WTC11 (cell line): ENCODE results near the gene KHDC3L.

Experiments used
- AFF4 ChIP-seq: sonication (generic); formaldehyde crosslinking; IDR thresholded peaks from 2 replicates; pipeline ENCODE4 v1.8.1; 2023; ENCODE audit warnings: mild to moderate bottlenecking, missing genetic modification reagents, borderline replicate concordance
- CREB1 ChIP-seq: sonication (generic); formaldehyde crosslinking; IDR thresholded peaks from 2 replicates; pipeline ENCODE4 v1.8.0; 2023; ENCODE audit warnings: mild to moderate bottlenecking, missing genetic modification reagents
- CTCF ChIP-seq: fragments of 200-600 bp; IDR thresholded peaks from 2 replicates; pipeline ENCODE4 v1.8.0; 2022; ENCODE audit warnings: antibody characterized with exemption
- E2F1 ChIP-seq: sonication (generic); formaldehyde crosslinking; IDR thresholded peaks from 2 replicates; pipeline ENCODE4 v1.8.0; 2022; ENCODE audit warnings: mild to moderate bottlenecking, missing genetic modification reagents
- FOXJ3 ChIP-seq: sonication (generic); formaldehyde crosslinking; IDR thresholded peaks from 2 replicates; pipeline ENCODE4 v1.9.0; 2021; ENCODE audit warnings: missing genetic modification reagents, mild to moderate bottlenecking, borderline replicate concordance
- FOXP4 ChIP-seq: sonication (generic); formaldehyde crosslinking; IDR thresholded peaks from 2 replicates; pipeline ENCODE4 v1.8.0; 2022; ENCODE audit warnings: mild to moderate bottlenecking, missing genetic modification reagents
- IRF1 ChIP-seq: sonication (generic); formaldehyde crosslinking; IDR thresholded peaks from 2 replicates; pipeline ENCODE4 v1.8.0; 2023; ENCODE audit warnings: missing genetic modification reagents
- PRRX2 ChIP-seq: fragments of 250-450 bp; sonication (Bioruptor Pico); IDR thresholded peaks from 2 replicates; pipeline ENCODE4 v1.8.0; 2021; ENCODE audit warnings: mild to moderate bottlenecking
- TCF7 ChIP-seq: sonication (generic); formaldehyde crosslinking; IDR thresholded peaks from 2 replicates; pipeline ENCODE4 v1.8.0; 2022; ENCODE audit warnings: mild to moderate bottlenecking, low read depth, missing genetic modification reagents, moderate library complexity
- TP53 ChIP-seq: sonication (generic); formaldehyde crosslinking; IDR thresholded peaks from 2 replicates; pipeline ENCODE4 v1.8.1; 2023; ENCODE audit warnings: mild to moderate bottlenecking, missing genetic modification reagents
- ZBTB21 ChIP-seq: sonication (generic); formaldehyde crosslinking; IDR thresholded peaks from 2 replicates; pipeline ENCODE4 v1.8.1; 2023; ENCODE audit warnings: mild to moderate bottlenecking, missing genetic modification reagents, borderline replicate concordance
- ZNF138 ChIP-seq: sonication (generic); formaldehyde crosslinking; conservative IDR thresholded peaks from 2 replicates; pipeline ENCODE4 v1.8.1; 2022; ENCODE audit warnings: mild to moderate bottlenecking, moderate library complexity, missing genetic modification reagents
- ZNF263 ChIP-seq: sonication (generic); formaldehyde crosslinking; IDR thresholded peaks from 2 replicates; pipeline ENCODE4 v1.8.1; 2022; ENCODE audit warnings: low read depth, mild to moderate bottlenecking, moderate library complexity, missing genetic modification reagents
- ZSCAN18 ChIP-seq: fragments of 250-450 bp; sonication (Bioruptor Pico); IDR thresholded peaks from 2 replicates; pipeline ENCODE4 v2.1.2; 2022; ENCODE audit warnings: mild to moderate bottlenecking, moderate library complexity

- no peak for TF ChIP-seq CTCF
- no peak for TF ChIP-seq ZSCAN18 (CRISPR knock-in tag)
- TF ChIP-seq PRRX2, result no peak
- no peak for TF ChIP-seq ZNF138 (CRISPR knock-in tag)
- TF ChIP-seq FOXP4 (CRISPR knock-in tag), result no peak
- no peak for TF ChIP-seq ZBTB21
- no peak for TF ChIP-seq ZNF263 (CRISPR knock-in tag)
- TF ChIP-seq IRF1 (CRISPR knock-in tag), result no peak
- no peak for TF ChIP-seq CREB1 (CRISPR knock-in tag)
- no peak for TF ChIP-seq FOXJ3 (CRISPR knock-in tag)
- TF ChIP-seq TCF7 (CRISPR knock-in tag), result no peak
- no peak for TF ChIP-seq E2F1 (CRISPR knock-in tag)
- TF ChIP-seq TP53 (CRISPR knock-in tag), result no peak
- TF ChIP-seq AFF4 (CRISPR knock-in tag), result no peak
Measured at GRCh38 chr6:73364549-73364948, 2.1 kb downstream of the KHDC3L start.
